ENCODE results near the gene EPG5.

EPG5 gene

DNA sequence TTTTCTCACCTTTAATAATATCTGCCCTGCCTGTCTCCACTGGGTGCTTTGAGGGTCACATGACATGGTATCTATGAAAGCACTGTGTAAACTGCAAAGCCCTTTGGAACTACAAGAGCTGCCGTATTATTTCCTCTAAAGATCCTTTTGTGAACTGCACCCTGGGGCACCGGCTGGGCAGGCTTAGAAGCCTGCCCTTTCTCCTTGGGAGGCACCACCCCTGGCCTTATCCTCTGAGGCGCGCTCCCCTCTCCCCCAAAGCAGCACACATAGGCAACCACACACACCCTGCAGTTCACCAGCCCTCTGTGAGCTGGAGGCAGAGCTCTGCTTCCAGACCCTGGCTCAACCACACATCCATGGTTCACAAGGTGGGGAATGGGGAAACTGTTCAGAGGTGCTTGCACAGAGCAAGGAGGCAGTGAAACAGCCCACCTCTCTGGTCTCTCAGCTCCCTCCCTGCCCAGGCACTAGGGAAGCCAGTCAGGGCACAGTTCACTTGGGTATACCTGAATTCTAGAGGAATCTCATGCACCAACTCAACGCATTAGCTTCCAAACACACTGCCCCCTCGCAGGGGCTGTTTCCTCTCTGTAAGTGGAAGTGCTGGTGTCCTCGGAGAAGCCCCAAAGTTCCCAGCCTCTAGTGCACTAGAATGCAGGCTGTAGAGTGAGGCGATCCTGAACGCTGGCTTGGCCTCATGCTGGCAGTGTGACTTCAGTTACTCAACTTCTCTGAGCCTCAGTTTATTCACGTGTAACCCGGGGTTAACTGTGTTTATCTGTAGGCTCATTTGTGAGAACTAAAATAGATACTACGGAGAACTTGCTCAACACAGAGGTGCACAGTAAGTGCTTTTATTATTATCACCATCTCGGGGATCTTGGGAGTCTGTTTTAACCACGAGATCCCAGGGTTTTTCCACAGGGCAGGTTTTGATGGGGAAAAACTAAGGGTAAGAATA, 130.6 kb downstream of the EPG5 start:
- POLR2A ChIA-PET, result no interaction called here

DNA sequence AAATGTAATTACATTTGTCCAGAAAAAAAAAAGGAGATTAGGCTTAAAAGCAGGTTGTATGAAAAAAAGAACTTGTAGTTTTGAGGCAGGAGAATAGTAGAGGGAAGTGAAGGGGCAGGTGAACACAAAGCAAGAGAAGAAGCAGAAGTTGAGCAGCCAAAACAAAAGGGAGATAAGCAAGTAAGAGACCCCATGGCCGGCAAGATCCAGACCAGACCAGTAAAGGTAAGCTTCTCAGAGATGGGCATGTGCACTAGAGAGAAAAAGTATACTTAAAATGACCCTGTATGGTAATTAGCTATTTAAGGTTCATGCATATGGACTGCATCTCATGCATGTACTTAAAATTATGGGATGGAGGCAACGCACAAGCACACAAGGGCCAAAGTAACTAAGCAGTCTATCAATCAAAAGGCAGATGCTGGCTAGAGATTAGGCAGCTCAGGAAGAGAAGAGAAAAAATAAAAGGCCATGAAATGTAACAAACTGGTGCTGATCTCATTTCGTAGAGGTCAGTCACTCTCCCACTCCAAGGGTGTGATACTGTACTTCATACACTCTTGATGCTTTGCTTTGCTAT, 132.0 kb downstream of the EPG5 start:
- CTCF ChIA-PET, result interaction anchor here (0.7 to 3.3 kb wide), 10 partner anchors 9 to 172 kb away, joined by 3 to 28 read pairs (median 4); partner anchors contain the start of gene SLC14A1
- DNase-seq (ENCODE audit: low read depth, low spot score), result no peak
- no peak overlapping the region for H3K4me3 ChIP-seq (ENCODE audit: low read depth, low read length)
- TF ChIP-seq, protein P1, sequence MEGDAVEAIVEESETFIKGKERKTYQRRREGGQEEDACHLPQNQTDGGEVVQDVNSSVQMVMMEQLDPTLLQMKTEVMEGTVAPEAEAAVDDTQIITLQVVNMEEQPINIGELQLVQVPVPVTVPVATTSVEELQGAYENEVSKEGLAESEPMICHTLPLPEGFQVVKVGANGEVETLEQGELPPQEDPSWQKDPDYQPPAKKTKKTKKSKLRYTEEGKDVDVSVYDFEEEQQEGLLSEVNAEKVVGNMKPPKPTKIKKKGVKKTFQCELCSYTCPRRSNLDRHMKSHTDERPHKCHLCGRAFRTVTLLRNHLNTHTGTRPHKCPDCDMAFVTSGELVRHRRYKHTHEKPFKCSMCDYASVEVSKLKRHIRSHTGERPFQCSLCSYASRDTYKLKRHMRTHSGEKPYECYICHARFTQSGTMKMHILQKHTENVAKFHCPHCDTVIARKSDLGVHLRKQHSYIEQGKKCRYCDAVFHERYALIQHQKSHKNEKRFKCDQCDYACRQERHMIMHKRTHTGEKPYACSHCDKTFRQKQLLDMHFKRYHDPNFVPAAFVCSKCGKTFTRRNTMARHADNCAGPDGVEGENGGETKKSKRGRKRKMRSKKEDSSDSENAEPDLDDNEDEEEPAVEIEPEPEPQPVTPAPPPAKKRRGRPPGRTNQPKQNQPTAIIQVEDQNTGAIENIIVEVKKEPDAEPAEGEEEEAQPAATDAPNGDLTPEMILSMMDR (IDR thresholded peaks at IDR 0.05; ENCODE audit: insufficient read depth, low read length, missing control alignments), result no peak
- POLR2A ChIA-PET, result no interaction called here

More for the DNA sequence above, 130.6 kb downstream of the EPG5 start:
- CTCF ChIA-PET, result interaction anchor here (2.3 to 6.8 kb wide), 4 partner anchors 105 to 172 kb away, joined by 8 to 126 read pairs (median 51); partner anchors contain the start of gene SLC14A1
- no peak overlapping the region for H3K4me3 ChIP-seq (ENCODE audit: low read depth, low read length)
- DNase-seq (ENCODE audit: low read depth, low spot score), result no peak
- TF ChIP-seq, protein P1 (IDR thresholded peaks at IDR 0.05; ENCODE audit: insufficient read depth, low read length, missing control alignments), result no peak

DNA sequence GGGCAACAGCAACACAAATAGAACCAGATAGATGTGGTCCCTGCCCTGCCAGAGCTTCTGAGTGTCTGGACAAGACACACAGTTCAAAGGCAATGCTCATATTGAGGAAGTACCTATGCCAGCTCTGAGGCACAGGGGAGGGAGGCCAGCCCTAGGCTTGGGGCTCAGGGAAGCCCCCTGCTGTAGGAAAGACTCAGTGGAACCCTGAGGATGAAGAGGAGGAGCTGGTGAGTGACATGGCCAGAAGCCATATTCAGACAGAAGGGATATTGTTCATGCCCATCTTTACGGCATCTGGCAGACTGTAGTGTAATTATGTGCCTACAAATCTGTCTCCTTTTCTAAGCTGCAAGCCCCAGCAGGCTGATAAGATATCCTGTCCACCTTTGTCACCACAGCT, 132.8 kb downstream of the EPG5 start:
- no peak for DNase-seq (ENCODE audit: low read depth, low spot score)
- ChIA-PET CTCF (interaction anchor here (1.0 to 3.3 kb wide), 8 partner anchors 10 to 169 kb away, joined by 3 to 28 read pairs (median 5); partner anchors contain the start of gene SLC14A1), POLR2A (no interaction called here)
- TF ChIP-seq, protein P1 (IDR thresholded peaks at IDR 0.05; ENCODE audit: insufficient read depth, low read length, missing control alignments), result no peak
- no peak overlapping the region for H3K4me3 ChIP-seq (ENCODE audit: low read depth, low read length)

DNA sequence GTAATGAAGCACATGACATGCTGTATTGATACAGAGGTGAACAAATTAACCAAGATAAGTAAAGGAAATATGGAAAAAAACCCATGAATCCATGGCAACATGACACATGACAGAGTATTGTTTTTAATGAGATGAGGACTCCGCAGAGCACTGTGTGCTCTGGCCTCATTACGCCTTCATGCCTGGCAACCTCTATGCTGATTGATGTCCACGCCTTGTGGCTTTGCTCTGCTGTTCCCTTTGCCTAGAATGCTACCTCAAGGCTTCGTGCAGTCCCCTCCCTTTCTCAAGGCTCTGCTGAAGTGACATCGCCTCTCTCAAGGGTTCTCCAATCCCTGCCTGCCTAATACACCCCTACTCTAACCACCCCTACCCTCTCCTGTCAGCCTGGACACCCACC, 133.3 kb downstream of the EPG5 start:
- TF ChIP-seq, protein P1 (IDR thresholded peaks at IDR 0.05; ENCODE audit: insufficient read depth, low read length, missing control alignments), result no peak
- ChIA-PET CTCF (interaction anchor here (1.2 to 3.3 kb wide), 6 partner anchors 10 to 169 kb away, joined by 4 to 28 read pairs (median 5); partner anchors contain the start of gene SLC14A1), POLR2A (no interaction called here)
- no peak overlapping the region for H3K4me3 ChIP-seq (ENCODE audit: low read depth, low read length)
- no peak for DNase-seq (ENCODE audit: low read depth, low spot score)

DNA sequence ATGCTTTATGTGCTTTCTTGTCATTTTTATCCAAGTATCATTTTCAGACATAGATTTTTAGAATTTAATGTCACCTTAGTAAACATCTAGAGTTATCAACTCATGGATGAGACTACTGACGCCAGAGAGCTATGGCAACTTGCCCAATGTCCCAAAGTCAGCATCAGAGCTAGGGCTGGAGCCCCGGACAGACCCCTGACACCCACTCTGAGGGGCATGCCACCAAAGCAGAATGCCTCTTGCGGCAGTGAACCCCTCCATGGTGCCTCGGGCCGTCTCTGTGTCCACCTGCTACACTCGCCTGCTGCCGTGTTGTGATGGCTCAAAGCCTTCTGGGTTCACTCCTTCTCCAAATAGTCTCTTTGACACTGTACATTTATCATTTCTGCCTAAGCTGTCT, 136.2 kb downstream of the EPG5 start:
- POLR2A ChIA-PET, result interaction anchor here (0.6 kb wide), 1 partner anchor 20 kb away, joined by 3 read pairs; no protein-coding TSS in a partner anchor
- CTCF ChIA-PET, result interaction anchor here (0.8 to 1.8 kb wide), 7 partner anchors 8 to 141 kb away, joined by 3 to 11 read pairs (median 4); no protein-coding TSS in a partner anchor
- TF ChIP-seq, protein P1 (IDR thresholded peaks at IDR 0.05; ENCODE audit: insufficient read depth, low read length, missing control alignments), result no peak
- H3K4me3 ChIP-seq (ENCODE audit: low read depth, low read length), result no peak overlapping the region
- no peak for DNase-seq (ENCODE audit: low read depth, low spot score)

Measured in AG04449 (cell line).